Measurements from ENCODE around the gene TXN2. TPM values are rescaled to one million over a fixed set of nuclear protein-coding genes. Genes with fewer than 3 reads are reported as not detected.

Gene TXN2
- total RNA-seq, 1 experiment from 2014 or later, result 87.0 TPM

DNA sequence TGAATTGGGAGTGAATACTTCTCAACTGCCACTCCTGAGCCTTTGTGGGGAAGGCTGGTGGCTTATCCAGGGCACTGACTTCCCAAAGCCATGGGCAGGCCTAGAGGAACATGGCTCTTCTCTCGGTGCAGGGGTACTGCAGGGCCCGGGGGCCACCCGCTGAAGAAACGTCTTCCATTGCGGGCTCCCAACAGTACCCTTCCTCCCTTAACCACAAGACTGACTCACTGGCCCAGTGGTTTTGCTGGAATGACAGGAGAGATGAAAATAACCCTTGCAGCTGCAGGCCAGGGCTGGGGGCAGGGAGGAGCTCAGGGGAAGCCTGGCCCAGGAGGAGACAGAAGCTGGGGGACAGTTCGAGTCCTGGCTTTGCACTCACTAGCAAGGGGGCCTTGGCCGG lies 13.5 kb downstream of the TXN2 start (continued):
- no peak for TF ChIP-seq ZBTB33 (IDR thresholded peaks at IDR 0.05; ENCODE audit: extremely low read depth, insufficient replicate concordance, low read length)

DNA sequence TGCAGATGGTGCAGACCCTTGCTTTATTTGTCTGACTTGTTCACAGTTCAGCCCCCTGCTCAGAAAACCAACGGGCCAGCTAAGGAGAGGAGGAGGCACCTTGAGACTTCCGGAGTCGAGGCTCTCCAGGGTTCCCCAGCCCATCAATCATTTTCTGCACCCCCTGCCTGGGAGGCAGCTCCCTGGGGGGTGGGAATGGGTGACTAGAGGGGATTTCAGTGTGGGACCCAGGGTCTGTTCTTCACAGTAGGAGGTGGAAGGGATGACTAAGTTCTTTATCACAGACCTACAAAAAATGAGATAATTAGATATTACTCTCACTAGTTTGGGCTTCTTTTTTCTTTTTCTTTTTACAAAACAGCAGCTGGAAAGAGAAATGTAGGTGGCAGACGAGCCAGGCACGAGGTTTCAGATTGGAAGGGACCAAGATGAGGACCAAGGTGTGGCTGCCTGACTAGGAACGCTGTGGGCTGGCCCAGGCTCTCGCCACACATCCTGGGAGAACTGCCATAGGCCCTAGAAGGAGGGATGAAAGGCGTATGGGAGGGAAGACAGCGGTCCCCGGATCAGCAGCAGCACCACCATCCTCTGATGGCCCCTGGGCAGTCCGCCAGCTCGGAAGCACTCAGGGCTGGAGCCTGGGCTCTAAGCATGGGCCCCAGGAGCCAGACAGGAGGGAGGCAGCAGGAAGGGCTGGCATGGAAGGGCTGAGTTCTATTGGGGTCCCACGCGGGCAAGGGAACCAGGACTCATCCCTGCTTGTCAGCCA lies 14.2 kb downstream of the TXN2 start:
- no peak overlapping the region for H2AFZ ChIP-seq (ENCODE audit: low read depth, low read length, poor library complexity, severe bottlenecking)
- H3K9ac ChIP-seq (ENCODE audit: low read length), result peak overlapping the region; percentile 54
- RAD21 ChIA-PET (ENCODE audit: low non-redundant PET in 1 of 2, low total read pairs in 2 of 2, uncharacterized antibody in 2 of 2, unreplicated experiment in 2 of 2), result interaction anchor here (2.3 to 4.2 kb wide), 2 partner anchors 166 kb away, joined by 8 to 16 read pairs; no protein-coding TSS in a partner anchor
- TSS peak; percentile 34 for BruUV-seq (replicated peaks)
- H3K9me2 ChIP-seq (ENCODE audit: insufficient read depth), result no peaks in the 10 kb centered on the region
- peak overlapping the region; percentile 80 for H3K4me2 ChIP-seq (ENCODE audit: low read length)
- peak overlapping the region in 1 of 2 experiments; percentile 44; a peak in 2 of 4 replicates for H3K4me3 ChIP-seq (replicated peaks in 1 of 2; ENCODE audit: low read depth in 1 of 2, low read length in 2 of 2)
- peak; percentile 55 for TF ChIP-seq TCF7L2 (IDR thresholded peaks at IDR 0.05; ENCODE audit: borderline replicate concordance, extremely low read depth, insufficient read depth, insufficient read length)
- TF ChIP-seq CBX3 (IDR thresholded peaks at IDR 0.05; ENCODE audit: low read depth), result no peak
- peaks cover 0 to 8% of the 10 kb centered on the region in 2 experiments; a peak in 2 of 4 replicates for H3K36me3 ChIP-seq (ENCODE audit: control insufficient read depth in 1 of 2, insufficient read depth in 2 of 2, low read length in 2 of 2)
- no peaks in the 10 kb centered on the region for H4K20me1 ChIP-seq (ENCODE audit: insufficient read depth)
- peak; percentile 46 for DNase-seq (ENCODE audit: low read depth, low spot score)
- intact Hi-C loops (cut with micrococcal nuclease), result loop anchor here (5.0 kb wide), 1 partner anchor 80 kb away; the partner anchor contains the start of gene MYH9
- POLR2A ChIA-PET, result interaction anchor here (0.8 to 2.0 kb wide), 2 partner anchors 13 to 79 kb away, joined by 5 read pairs; partner anchors contain the start of gene MYH9
- no peaks in the 10 kb centered on the region for H3K79me2 ChIP-seq (ENCODE audit: insufficient read depth, low read length)
- peaks cover 65 to 78% of the 10 kb centered on the region in 2 experiments for H3K4me1 ChIP-seq (ENCODE audit: control insufficient read depth in 1 of 2, insufficient read depth in 2 of 2, low read length in 2 of 2)
- peak overlapping the region; percentile 77 for H3K27ac ChIP-seq (ENCODE audit: low read depth, low read length)
- peak; percentile 63 for ATAC-seq
- no peaks in the 10 kb centered on the region for H3K27me3 ChIP-seq (ENCODE audit: insufficient read depth, low read length)
- CTCF ChIA-PET, result interaction anchor here (1.0 to 3.8 kb wide), 2 partner anchors 14 to 166 kb away, joined by 3 to 20 read pairs; partner anchors contain the start of gene TXN2
- no peaks in the 10 kb centered on the region for H3K9me3 ChIP-seq (ENCODE audit: control insufficient read depth in 1 of 2, insufficient read depth in 1 of 2, low read depth in 1 of 2, low read length in 2 of 2)
